ENCODE data around the gene RNASE3. TPM values are rescaled to one million over a fixed set of nuclear protein-coding genes. Genes with fewer than 3 reads are reported as not detected.
"Not testable (repeated sequence)": the region's sequence is repeated elsewhere in the genome, so short reads cannot be mapped to it uniquely, and the experiment has no call there.

The RNASE3 gene
- polyA plus RNA-seq, 4 donors = 0.35 to 0.82 (median 0.64) TPM; not detected in 1

- DNase-seq (ENCODE audit: low read depth in 4 of 4, low spot score in 3 of 4) = no peak
Observed at GRCh38 chr14:20907214-20907613, 16.0 kb downstream of the RNASE3 start.

DNA sequence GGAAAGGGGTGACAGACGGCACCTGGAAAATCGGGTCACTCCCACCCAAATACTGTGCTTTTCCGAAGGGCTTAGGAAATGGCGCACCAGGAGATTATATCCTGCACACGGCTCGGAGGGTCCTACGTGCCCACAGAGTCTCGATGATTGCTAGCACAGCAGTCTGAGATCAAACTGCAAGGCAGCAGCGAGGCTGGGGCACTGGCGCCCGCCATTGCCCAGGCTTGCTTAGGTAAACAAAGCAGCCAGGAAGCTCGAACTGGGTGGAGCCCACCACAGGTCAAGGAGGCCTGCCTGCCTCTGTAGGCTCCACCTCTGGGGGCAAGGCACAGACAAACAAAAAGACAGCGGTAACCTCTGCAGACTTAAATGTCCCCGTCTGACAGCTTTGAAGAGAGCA is 19.6 kb downstream of the RNASE3 start:
- not testable (repeated sequence) for DNase-seq (ENCODE audit: low read depth in 4 of 4, low spot score in 3 of 4)

- DNase-seq (ENCODE audit: low read depth in 4 of 4, low spot score in 3 of 4) = not testable (repeated sequence)
Observed at GRCh38 chr14:20919038-20919756, 28.0 kb downstream of the RNASE3 start.

DNA sequence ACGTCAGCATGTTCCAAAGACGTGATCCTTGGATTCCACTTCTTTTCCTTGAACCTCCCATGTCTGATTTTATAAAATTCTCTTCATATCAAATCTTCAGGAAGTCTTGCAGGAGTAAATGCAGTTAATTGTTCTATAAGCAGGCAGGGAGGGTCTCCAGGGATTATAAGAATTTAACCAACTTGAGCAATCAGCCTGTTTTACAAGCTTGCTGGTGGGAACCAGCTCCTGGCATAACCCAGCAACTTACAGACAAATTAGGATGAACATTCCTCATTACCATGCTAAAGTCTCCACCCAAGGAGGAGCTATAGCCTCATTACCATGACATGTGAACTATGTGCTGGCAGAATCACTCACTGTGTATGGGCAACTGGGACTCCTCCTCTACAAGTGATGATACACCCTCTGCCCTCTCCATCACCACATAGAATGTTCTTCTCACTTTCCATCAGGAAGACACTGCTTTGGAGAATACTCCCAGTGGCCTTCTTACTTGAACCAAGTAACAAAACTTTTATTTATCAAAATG is 32.6 kb downstream of the RNASE3 start:
- DNase-seq (ENCODE audit: low read depth in 4 of 4, low spot score in 3 of 4) = not testable (repeated sequence)

DNA sequence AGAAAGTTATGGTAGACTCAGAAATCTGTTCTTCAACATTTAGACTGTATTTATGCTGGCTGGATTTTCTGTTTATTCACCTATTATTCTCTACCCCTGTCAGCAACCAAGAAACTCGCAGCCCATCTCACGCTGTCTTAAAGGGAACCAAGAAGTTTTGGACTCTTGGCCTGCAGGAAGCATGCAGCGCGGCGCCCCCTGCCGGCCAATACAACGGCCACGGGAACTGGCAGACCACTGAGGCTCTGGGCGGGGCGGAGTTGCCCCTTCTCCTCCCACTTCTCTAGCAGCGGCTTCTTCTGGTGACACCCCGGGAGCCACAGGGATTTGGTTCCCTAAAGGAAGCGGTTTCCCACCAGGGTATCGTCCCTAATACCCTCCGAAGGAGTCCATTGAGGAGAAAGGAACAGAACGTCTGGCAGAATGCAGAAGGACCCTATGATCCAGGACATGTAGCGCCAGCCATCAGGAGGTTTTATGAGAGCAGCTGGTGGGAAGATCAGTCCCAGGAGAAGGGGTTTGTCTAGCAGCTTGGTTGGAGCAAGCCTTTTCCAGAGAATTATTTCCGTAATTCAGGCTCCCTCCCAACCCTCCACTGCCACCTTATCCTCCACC is 43.1 kb downstream of the RNASE3 start:
- DNase-seq (ENCODE audit: low read depth in 4 of 4, low spot score in 3 of 4) = no peak

GRCh38 chr14:20935303-20935984 is 44.3 kb downstream of the RNASE3 start:
- no peak for DNase-seq (ENCODE audit: low read depth in 4 of 4, low spot score in 3 of 4)

Other genes with a start within 250 kb of the RNASE3 start
- not detected for gene OR6S1, start 249.7 kb upstream of the RNASE3 start, polyA plus RNA-seq (ENCODE audit: insufficient read length in 4 of 4)
- 1 to 10 TPM; 1.7 to 6.5 (median 2.6) TPM for gene RNASE4, start 206.8 kb upstream of the RNASE3 start, polyA plus RNA-seq (ENCODE audit: insufficient read length in 4 of 4)
- gene ANG, start 202.6 kb upstream of the RNASE3 start, polyA plus RNA-seq (ENCODE audit: insufficient read length in 4 of 4) = 1 to 10 TPM; 2.8 to 4.0 (median 3.8) TPM
- gene EDDM3A, start 145.5 kb upstream of the RNASE3 start, polyA plus RNA-seq (ENCODE audit: insufficient read length in 4 of 4) = under 1 TPM in 3 of 4 donors, not detected in 1; 0.14 to 0.29 (median 0.22) TPM
- under 1 TPM in 2 of 4 donors, not detected in 2; 0.05 to 0.25 TPM for gene EDDM3B, start 123.0 kb upstream of the RNASE3 start, polyA plus RNA-seq (ENCODE audit: insufficient read length in 4 of 4)
- gene RNASE6, start 110.1 kb upstream of the RNASE3 start, polyA plus RNA-seq (ENCODE audit: insufficient read length in 4 of 4) = 1 to 10 TPM; 5.9 to 8.1 (median 6.4) TPM
- gene RNASE1, start 88.5 kb upstream of the RNASE3 start, polyA plus RNA-seq (ENCODE audit: insufficient read length in 4 of 4) = 100 to 1,000 TPM; 164 to 175 (median 169) TPM
- gene RNASE2, start 64.1 kb downstream of the RNASE3 start, polyA plus RNA-seq (ENCODE audit: insufficient read length in 4 of 4) = 1 to 10 TPM in 2 of 4 donors, under 1 TPM in 2; 0.65 to 1.9 (median 0.97) TPM
- 10 to 100 TPM; 78.3 to 81.5 (median 80.5) TPM for gene METTL17, start 98.6 kb downstream of the RNASE3 start, polyA plus RNA-seq (ENCODE audit: insufficient read length in 4 of 4)
- 1 to 10 TPM; 1.2 to 2.4 (median 1.7) TPM for gene SLC39A2, start 107.9 kb downstream of the RNASE3 start, polyA plus RNA-seq (ENCODE audit: insufficient read length in 4 of 4)
- 100 to 1,000 TPM; 146 to 184 (median 175) TPM for gene NDRG2, start 133.7 kb downstream of the RNASE3 start, polyA plus RNA-seq (ENCODE audit: insufficient read length in 4 of 4)
- 1 to 10 TPM; 1.9 to 4.8 (median 3.7) TPM for gene TPPP2, start 138.8 kb downstream of the RNASE3 start, polyA plus RNA-seq (ENCODE audit: insufficient read length in 4 of 4)
- under 1 TPM; 0.28 to 0.64 (median 0.41) TPM for gene RNASE13, start 143.4 kb downstream of the RNASE3 start, polyA plus RNA-seq (ENCODE audit: insufficient read length in 4 of 4)
- under 1 TPM; 0.55 to 0.91 (median 0.74) TPM for gene RNASE7, start 151.0 kb downstream of the RNASE3 start, polyA plus RNA-seq (ENCODE audit: insufficient read length in 4 of 4)
- gene RNASE8, start 166.4 kb downstream of the RNASE3 start, polyA plus RNA-seq (ENCODE audit: insufficient read length in 4 of 4) = not detected
- 10 to 100 TPM; 71.5 to 85.4 (median 78.9) TPM for gene ARHGEF40, start 178.9 kb downstream of the RNASE3 start, polyA plus RNA-seq (ENCODE audit: insufficient read length in 4 of 4)
- 10 to 100 TPM; 23.3 to 37.0 (median 26.5) TPM for gene ZNF219, start 207.3 kb downstream of the RNASE3 start, polyA plus RNA-seq (ENCODE audit: insufficient read length in 4 of 4)
- 1 to 10 TPM in 3 of 4 donors, under 1 TPM in 1; 0.91 to 1.7 (median 1.1) TPM for gene TMEM253, start 209.7 kb downstream of the RNASE3 start, polyA plus RNA-seq (ENCODE audit: insufficient read length in 4 of 4)

Data from right renal pelvis (tissue), 4 donors.